COLO829 (cell line): ENCODE measurements around the gene JPH4.
"Not testable (repeated sequence)": the region's sequence is repeated elsewhere in the genome, so short reads cannot be mapped to it uniquely, and the experiment has no call there.

ENCODE experiments used
- DNase-seq: peaks from one replicate; pipeline ENCODE4 v3.0.0; 2012; ENCODE audit warnings: low spot score

JPH4 gene

GRCh38 chr14:23547924-23548323 is 30.7 kb downstream of the JPH4 start:
- DNase-seq: no peak

DNA sequence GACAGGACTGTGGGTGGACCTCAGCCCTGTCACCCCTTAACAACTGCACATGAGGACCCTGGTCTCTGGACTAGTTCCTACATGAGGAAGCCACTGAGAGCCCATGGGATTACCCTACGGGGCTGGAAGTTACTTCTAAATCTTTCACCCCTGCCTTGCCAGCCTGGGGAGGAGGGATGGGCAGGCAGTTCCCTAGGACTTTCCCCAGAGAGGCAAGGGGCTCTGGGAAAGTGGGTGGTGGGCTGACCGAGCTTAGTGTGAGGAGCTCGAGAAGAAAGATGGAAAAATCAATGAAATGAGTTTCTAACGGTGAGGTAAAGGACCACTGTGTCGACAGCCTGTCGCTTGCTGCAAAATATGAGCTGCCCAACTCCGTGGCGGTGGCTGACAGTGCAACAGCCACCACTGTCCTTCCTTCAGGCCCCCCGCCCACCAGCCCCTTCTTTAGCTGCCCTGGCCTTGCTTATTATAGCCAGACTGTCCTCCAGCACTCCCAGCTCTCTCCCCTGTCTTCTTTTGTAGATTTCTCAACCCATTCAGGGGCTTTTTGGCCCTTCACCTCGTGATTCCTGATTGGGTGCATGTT is 32.0 kb downstream of the JPH4 start:
- DNase-seq: no peak

- no peak for DNase-seq
These were observed 32.7 kb downstream of the JPH4 start for GRCh38 chr14:23545740-23546365.

DNA sequence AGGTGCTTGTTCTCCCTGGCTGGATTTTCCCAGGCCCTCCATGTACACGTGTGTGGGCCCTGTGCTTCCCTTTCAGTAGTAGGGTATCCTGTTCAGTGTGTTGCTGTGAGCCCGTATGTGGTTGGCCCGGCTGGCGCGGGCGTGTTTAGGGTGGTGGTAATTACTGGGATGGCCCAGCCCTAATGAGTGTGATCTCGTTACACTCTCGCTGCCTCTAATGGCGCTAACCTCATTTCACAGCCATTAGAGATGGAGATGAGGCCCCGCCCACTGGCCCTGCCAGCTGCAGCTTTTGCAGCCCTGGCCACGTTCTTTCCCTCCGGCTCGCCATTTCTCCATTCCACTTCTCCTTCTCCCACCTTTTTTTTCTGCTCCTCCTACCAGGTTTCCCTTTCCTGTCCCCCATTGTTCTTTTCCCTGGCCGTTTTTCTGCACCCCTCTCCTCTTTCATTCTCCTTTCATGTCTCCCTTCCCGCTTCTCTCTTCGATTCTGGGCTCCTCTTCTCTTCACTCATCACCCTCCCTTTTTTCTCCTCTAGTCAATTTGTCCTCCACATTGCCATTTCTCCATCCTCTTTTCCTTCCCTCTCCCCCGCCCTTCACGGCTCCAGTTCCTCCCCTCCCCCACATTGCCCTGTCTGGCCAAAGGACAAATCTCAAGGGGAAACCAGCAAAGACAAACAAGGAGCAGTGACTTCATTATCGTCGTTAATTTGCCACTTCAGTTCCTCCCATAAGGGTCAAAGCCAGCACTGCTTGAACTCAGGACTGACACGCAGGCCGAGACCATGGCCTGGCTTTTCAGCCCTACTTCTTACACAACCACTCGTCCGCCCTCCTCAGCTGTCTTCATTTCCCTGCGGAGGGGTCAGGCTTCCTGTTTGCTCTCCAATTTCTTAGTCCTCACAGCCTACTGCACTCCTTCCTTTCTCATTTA is 33.8 kb downstream of the JPH4 start:
- DNase-seq: no peak

GRCh38 chr14:23543403-23543802 is 35.2 kb downstream of the JPH4 start:
- DNase-seq: no peak

- DNase-seq: no peak
These were observed 36.3 kb downstream of the JPH4 start for GRCh38 chr14:23542261-23542660.

- no peak for DNase-seq
These were observed 38.5 kb downstream of the JPH4 start for GRCh38 chr14:23540141-23540469.

- DNase-seq: peak; percentile 70
These were observed 39.1 kb downstream of the JPH4 start for GRCh38 chr14:23539248-23540140.

DNA sequence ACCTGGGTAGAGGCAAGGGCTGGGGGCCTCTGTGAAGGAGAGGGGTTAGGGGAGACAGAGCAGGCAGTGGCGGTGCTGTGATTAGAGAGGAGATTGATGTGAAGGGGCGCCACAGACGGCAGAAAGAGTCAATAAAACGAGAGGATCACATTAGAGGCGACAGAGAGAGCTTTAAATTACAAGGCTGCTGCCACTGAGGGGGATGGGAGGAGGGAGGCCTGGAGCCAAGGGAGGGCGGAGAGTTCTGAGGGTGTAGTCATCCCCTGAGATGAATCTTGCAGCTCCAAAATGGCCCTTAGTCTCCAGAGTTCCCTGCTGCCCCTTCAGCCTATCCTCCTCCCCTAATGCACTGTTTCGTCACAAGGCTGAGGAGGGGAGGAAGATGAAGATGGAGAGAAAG is 39.8 kb downstream of the JPH4 start:
- DNase-seq: no peak

GRCh38 chr14:23538050-23538718 is 40.4 kb downstream of the JPH4 start:
- no peak for DNase-seq

- DNase-seq: no peak
These were observed 41.1 kb downstream of the JPH4 start for GRCh38 chr14:23537351-23538049.

GRCh38 chr14:23536906-23537305 is 41.7 kb downstream of the JPH4 start:
- DNase-seq: not testable (repeated sequence)

DNA sequence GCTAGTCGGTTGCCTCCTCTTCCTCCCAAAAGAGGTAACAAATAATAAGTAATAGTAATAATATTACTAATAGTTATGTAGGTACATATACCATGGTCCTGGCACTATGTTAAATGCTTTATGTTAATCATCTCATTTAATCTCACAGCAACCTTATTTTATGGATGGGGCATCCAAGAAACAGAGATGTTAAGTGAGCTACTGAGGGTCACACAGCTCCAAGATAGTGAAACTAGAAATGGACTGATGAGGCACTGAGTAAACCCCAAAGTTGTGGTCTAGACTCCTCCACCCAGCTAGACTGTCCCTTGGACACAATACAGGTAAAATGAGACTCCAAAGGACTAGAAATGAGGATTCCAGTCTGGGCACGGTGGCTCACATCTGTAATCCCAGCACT is 42.1 kb downstream of the JPH4 start:
- no peak for DNase-seq

- DNase-seq: no peak
These were observed 42.6 kb downstream of the JPH4 start for GRCh38 chr14:23535943-23536342.

DNA sequence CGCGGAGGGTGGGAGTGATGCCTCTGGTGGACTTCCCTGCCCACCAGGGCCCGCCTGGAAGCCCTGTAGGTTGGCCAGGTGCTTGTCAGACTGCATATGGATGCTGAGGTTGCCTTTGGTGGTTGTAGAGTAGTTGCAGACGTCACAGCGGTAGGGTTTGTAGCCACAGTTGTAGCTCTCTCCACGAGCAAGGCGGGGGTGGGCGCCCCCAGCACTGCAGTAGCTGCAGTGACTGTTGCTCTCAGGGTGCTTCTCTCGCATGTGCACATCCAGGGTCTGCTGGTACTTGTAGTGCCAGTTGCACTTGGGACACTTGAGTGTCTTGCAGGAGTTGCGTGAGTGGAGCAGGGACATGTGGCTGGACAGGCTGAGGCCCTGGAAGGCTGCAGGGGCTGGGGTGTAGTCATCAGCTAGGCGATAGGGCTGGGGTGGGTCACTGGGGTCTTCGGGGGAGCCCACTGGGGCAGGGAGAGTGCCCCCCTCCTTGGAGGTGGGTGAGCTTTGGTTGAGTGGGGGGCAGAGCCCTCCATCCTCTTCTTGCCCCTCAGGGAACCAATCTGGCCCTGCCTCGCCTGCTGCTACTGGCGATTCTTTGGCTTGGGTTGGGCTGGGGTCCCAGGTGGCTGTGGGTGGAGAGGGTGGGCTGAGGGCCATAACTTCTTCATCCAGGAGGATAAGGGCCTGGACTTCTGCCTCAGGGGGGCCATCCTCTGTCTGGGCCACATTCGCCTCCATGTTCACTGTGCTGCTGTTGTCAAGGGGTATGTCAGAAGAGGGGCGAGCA is 44.7 kb downstream of the JPH4 start:
- DNase-seq: no peak

DNA sequence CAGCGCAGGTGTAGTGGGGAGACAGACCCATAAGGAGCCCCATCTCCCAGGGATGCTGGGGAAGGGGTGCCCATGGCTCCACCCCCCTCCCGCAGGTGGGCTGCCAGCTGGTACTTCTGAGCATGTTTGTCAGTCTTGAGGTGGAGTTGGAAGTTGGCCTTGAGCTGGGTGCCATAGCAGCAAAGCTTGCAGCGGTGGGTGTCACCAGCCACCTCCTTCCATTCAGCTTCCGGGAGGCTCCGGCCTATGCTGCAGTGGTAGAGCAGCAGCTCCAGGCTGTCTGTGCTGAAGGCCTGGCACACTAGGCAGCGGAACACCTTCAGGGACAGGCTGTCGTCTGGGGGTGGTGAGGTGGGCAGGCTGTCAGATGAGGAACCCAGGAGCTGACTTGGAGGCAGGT is 45.9 kb downstream of the JPH4 start:
- DNase-seq: no peak

- no peak for DNase-seq
These were observed 47.2 kb downstream of the JPH4 start for GRCh38 chr14:23531391-23531790.

DNA sequence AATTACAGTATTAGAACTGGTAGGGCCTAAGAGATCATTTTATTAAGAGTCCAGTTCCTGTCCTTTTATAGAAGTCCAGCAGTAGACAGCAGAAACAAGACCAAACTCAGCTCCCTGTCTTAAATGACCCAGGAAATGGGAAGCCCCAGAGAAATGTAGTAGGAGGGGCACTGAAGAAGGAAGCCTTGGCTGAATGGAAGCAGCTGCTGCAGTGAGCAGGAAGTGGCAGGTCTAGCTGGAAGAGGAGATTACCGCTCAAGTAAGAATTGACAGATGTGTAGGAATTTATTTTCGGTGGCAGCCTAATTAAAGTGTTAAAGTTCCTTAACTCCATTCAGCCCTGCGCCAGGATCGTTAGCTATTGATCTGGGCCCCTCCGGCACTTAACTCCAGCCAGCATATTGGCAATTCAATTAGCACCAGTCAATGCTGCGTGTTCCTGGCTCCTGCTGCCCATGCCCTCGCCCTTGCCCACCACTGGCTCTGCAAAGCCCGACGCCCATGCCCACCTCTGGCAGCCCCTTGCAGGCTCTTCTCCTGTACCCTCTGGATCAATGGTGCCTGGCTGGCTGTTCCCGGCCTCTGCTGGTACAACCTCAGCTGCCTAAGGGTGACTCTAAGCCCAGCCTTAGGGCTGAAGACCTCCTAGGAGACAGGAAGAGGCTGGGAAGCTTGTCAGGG is 48.1 kb downstream of the JPH4 start:
- no peak for DNase-seq

- no peak for DNase-seq
These were observed 49.6 kb downstream of the JPH4 start for GRCh38 chr14:23529016-23529415.

GRCh38 chr14:23528555-23528954 is 50.0 kb downstream of the JPH4 start:
- no peak for DNase-seq
